OCI-LY7 (cell line): ENCODE measurements around the gene GPR137C. TPM values are rescaled to one million over a fixed set of nuclear protein-coding genes. Genes with fewer than 3 reads are reported as not detected.

Source experiments
- BruUV-seq: library from RNA; stranded (reverse); fragments of 400-500 nt; replicated peaks from 2 replicates; lab custom pipeline; 2021; lab: Mats Ljungman, UMichigan
- CTCF ChIA-PET: fragments of 300-600 bp; sonication (Branson Sonifier 250); formaldehyde crosslinking; loops from one replicate; lab custom pipeline; 2022; ENCODE audit warnings: antibody characterized with exemption; ENCODE audit not compliant: unreplicated experiment; lab: Charles Lee
- POLR2A ChIA-PET: fragments of 300-600 bp; sonication (Branson Sonifier 250); formaldehyde crosslinking; loops from one replicate; lab custom pipeline; 2022; ENCODE audit warnings: antibody characterized with exemption; lab: Charles Lee
- DNase-seq: peaks from one replicate; pipeline ENCODE4 v3.0.0-alpha.2; 2015; ENCODE audit warnings: low spot score
- H2AFZ ChIP-seq: fragments of 200-600 bp; sonication (generic), shearing (Covaris generic); 2 replicates; pipeline ENCODE4 v1.6.1; 2014; ENCODE audit warnings: mild to moderate bottlenecking, antibody characterized with exemption, low read length, moderate library complexity
- H3K27ac ChIP-seq: fragments of 200-600 bp; sonication (generic); 2 replicates; pipeline ENCODE4 v1.5.1; 2014; ENCODE audit warnings: mixed run types, low read depth, mild to moderate bottlenecking, moderate library complexity, low read length, inconsistent platforms; ENCODE audit not compliant: poor library complexity, severe bottlenecking
- H3K36me3 ChIP-seq: fragments of 200-600 bp; sonication (generic); 2 replicates; pipeline ENCODE4 v1.6.1; 2014; ENCODE audit warnings: mild to moderate bottlenecking, antibody characterized with exemption, low read length, moderate library complexity, mixed read lengths; ENCODE audit not compliant: insufficient read depth
- H3K4me1 ChIP-seq: fragments of 200-600 bp; sonication (generic); 2 replicates; pipeline ENCODE4 v1.5.1; 2014; ENCODE audit warnings: mild to moderate bottlenecking, low read length; ENCODE audit not compliant: insufficient read depth, poor library complexity, severe bottlenecking
- H3K4me2 ChIP-seq: fragments of 200-600 bp; sonication (generic); 2 replicates; pipeline ENCODE4 v1.6.1; 2014; ENCODE audit warnings: mild to moderate bottlenecking, low read length
- H3K4me3 ChIP-seq: fragments of 200-600 bp; sonication (generic); 2 replicates; pipeline ENCODE4 v1.5.1; 2014; ENCODE audit warnings: mild to moderate bottlenecking, low read depth, low read length; ENCODE audit not compliant: poor library complexity, severe bottlenecking
- H3K79me2 ChIP-seq: fragments of 200-600 bp; sonication (generic); 2 replicates; pipeline ENCODE4 v1.6.1; 2016; ENCODE audit warnings: low read depth, mild to moderate bottlenecking, low read length, moderate library complexity, mixed read lengths; ENCODE audit not compliant: insufficient read depth
- H3K9me2 ChIP-seq: fragments of 200-600 bp; sonication (generic); 2 replicates; pipeline ENCODE4 v1.6.1; 2016; ENCODE audit warnings: mild to moderate bottlenecking, low read length, mixed read lengths; ENCODE audit not compliant: insufficient read depth
- H3K9me3 ChIP-seq: fragments of 200-600 bp; sonication (generic); 2 replicates; pipeline ENCODE4 v1.6.1; 2014; ENCODE audit warnings: mild to moderate bottlenecking, mixed run types, low read length, mixed read lengths
- H4K20me1 ChIP-seq: fragments of 200-600 bp; sonication (generic); 2 replicates; pipeline ENCODE4 v1.6.1; 2014; ENCODE audit warnings: mild to moderate bottlenecking, antibody characterized with exemption, low read length, moderate library complexity, mixed read lengths; ENCODE audit not compliant: insufficient read depth
- EZH2phosphoT487 ChIP-seq: fragments of 200-600 bp; sonication (generic); IDR thresholded peaks from 2 replicates; pipeline ENCODE4 v1.6.1; 2018; ENCODE audit warnings: low read depth, borderline replicate concordance, mild to moderate bottlenecking, mixed run types, antibody characterized with exemption, low read length, moderate library complexity, mixed read lengths
- intact Hi-C: fragments of 100-400 bp; cut with micrococcal nuclease; formaldehyde crosslinking; loops from one replicate; pipeline ENCODE4 v1.10.0; 2022; ENCODE audit not compliant: unreplicated experiment
- total RNA-seq, 2 experiments: library from RNA; depleted of rRNA in 1 of 2; stranded (reverse); fragments of >200 nt in 1 of 2; shearing (Covaris generic) in 1 of 2; gene quantifications; 2 replicates each; pipeline ENCODE4 v1.2.3, GENCODE V29; 2014 to 2022
- TF ChIP-seq, protein P1 (sequence below): fragments of 200-600 bp; sonication (generic); conservative IDR thresholded peaks from 2 replicates; pipeline ENCODE4 v1.5.1; 2014; ENCODE audit warnings: mild to moderate bottlenecking, antibody characterized with exemption, low read length, moderate library complexity, mixed read lengths

The GPR137C gene
- total RNA-seq, 2 experiments from 2014 or later, result 1.1 to 3.9 TPM

DNA sequence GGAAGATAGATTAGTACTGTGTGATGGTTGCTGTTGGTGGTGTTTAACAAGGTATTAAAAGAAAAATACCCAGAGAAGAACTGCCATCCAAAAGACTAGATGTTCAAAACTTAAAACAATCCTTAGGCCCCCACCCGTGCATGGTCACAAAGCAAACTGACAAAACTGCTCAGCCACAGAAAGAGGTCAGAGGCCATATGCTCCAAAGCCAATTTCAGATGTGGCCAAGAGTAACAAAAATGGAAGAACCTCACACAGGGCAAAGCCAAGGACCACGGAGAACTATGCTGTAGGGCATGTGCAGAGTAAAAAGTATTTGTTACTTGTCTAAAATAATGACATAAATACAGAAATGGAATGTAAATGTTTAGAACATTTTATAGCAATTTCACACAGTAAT, 5.6 kb upstream of the GPR137C start:
- H3K9me2 ChIP-seq, result no peaks in the 10 kb centered on the region
- H2AFZ ChIP-seq, result peak overlapping the region; percentile 81; the same call in 1 of the 2 replicates
- peaks cover 88% of the 10 kb centered on the region for H3K79me2 ChIP-seq
- no peak for TF ChIP-seq EZH2phosphoT487
- TF ChIP-seq, protein P1, sequence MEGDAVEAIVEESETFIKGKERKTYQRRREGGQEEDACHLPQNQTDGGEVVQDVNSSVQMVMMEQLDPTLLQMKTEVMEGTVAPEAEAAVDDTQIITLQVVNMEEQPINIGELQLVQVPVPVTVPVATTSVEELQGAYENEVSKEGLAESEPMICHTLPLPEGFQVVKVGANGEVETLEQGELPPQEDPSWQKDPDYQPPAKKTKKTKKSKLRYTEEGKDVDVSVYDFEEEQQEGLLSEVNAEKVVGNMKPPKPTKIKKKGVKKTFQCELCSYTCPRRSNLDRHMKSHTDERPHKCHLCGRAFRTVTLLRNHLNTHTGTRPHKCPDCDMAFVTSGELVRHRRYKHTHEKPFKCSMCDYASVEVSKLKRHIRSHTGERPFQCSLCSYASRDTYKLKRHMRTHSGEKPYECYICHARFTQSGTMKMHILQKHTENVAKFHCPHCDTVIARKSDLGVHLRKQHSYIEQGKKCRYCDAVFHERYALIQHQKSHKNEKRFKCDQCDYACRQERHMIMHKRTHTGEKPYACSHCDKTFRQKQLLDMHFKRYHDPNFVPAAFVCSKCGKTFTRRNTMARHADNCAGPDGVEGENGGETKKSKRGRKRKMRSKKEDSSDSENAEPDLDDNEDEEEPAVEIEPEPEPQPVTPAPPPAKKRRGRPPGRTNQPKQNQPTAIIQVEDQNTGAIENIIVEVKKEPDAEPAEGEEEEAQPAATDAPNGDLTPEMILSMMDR, result no peak
- intact Hi-C loops, result loop anchor here (5.0 kb wide), 1 partner anchor 895 kb away; the partner anchor contains the start of gene FRMD6
- POLR2A ChIA-PET, result interaction anchor here (0.5 to 1.7 kb wide), 5 partner anchors 8 to 519 kb away, joined by 3 to 12 read pairs (median 4); no protein-coding TSS in a partner anchor
- H3K27ac ChIP-seq, result peak overlapping the region; percentile 84
- H3K4me1 ChIP-seq, result peaks cover 58% of the 10 kb centered on the region
- H3K4me3 ChIP-seq, result peak overlapping the region; percentile 55
- CTCF ChIA-PET, result interaction anchor here (1.3 kb wide), 1 partner anchor 11 kb away, joined by 3 read pairs; no protein-coding TSS in a partner anchor
- H3K9me3 ChIP-seq, result no peaks in the 10 kb centered on the region; the same call in 1 of the 2 replicates
- peak; percentile 21 for DNase-seq
- H3K36me3 ChIP-seq, result peaks cover 38% of the 10 kb centered on the region
- peak overlapping the region; percentile 76 for H3K4me2 ChIP-seq
- H4K20me1 ChIP-seq, result 0 out of 2 replicates have a peak, but pooled peaks cover 6% of the 10 kb centered on the region
- BruUV-seq, result no TSS peak

DNA sequence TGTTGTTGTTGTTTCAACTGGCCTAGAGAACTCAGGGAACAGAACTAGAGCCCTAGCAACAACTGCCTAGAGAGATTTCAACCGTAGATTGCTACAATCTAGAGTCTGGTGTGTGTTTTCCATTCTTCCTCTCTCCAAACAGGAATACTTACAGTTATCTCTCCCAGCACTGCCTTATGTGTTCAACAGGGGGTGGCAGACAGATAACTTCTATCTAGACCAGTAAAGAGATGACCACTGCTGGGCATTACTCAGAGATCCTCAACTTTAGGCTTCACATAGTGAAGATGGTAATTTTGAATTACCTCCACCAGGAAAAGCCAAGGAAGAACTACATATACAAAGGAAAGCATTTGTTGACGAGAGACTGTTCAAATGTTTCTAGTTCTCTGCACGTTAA, 5.1 kb upstream of the GPR137C start:
- H2AFZ ChIP-seq, result no peak overlapping the region
- no TSS peak for BruUV-seq
- H3K4me2 ChIP-seq, result peak overlapping the region; percentile 76
- no peaks in the 10 kb centered on the region; the same call in 1 of the 2 replicates for H3K9me3 ChIP-seq
- CTCF ChIA-PET, result no interaction called here
- TF ChIP-seq, protein P1, result 0 out of 2 replicates have a peak, but pooled peaks have one; percentile 21
- TF ChIP-seq EZH2phosphoT487, result no peak
- intact Hi-C loops, result loop anchor here (5.0 kb wide), 1 partner anchor 895 kb away; the partner anchor contains the start of gene FRMD6
- peak overlapping the region; percentile 84 for H3K27ac ChIP-seq
- peak overlapping the region; percentile 55 for H3K4me3 ChIP-seq
- DNase-seq, result no peak
- no peaks in the 10 kb centered on the region for H3K9me2 ChIP-seq
- 0 out of 2 replicates have a peak, but pooled peaks cover 6% of the 10 kb centered on the region for H4K20me1 ChIP-seq
- POLR2A ChIA-PET, result no interaction called here
- H3K36me3 ChIP-seq, result peaks cover 33% of the 10 kb centered on the region
- peaks cover 89% of the 10 kb centered on the region for H3K79me2 ChIP-seq
- H3K4me1 ChIP-seq, result peaks cover 58% of the 10 kb centered on the region

DNA sequence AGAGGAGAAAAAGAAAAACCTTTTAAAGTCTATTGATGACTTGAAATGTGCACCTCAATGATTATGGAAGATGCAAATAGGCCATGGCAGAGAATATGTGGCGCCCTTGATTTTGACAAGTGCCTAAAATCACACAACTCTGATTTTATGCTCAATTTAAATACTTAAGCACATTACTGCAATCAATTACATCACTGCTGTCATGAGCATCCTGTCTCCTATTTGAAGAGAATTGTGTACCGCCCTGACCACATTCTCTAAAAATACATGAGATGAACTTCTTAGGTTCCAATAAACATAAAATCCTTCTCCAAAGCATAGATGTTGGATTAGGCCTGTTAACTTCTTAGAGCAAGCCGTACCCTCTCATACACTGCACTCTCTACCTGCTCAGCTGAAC, 2.0 kb upstream of the GPR137C start:
- peak overlapping the region; percentile 83 for H3K4me2 ChIP-seq

More for the DNA sequence above, 2.0 kb upstream of the GPR137C start:
- Histone ChIP-seq H3K27ac (peak overlapping the region; percentile 84), H4K20me1 (0 out of 2 replicates have a peak, but pooled peaks cover 6% of the 10 kb centered on the region), H3K9me3 (no peaks in the 10 kb centered on the region; the same call in 1 of the 2 replicates), H3K4me3 (peak overlapping the region; percentile 99), H3K4me1 (peaks cover 58% of the 10 kb centered on the region), H3K79me2 (peaks cover 64% of the 10 kb centered on the region), H3K9me2 (no peaks in the 10 kb centered on the region), H2AFZ (peak overlapping the region; percentile 47; the same call in 1 of the 2 replicates), H3K36me3 (peaks cover 20% of the 10 kb centered on the region)
- TF ChIP-seq EZH2phosphoT487, result no peak
- TF ChIP-seq, protein P1, result no peak
- CTCF ChIA-PET, result no interaction called here
- no TSS peak for BruUV-seq
- DNase-seq, result peak; percentile 22
- intact Hi-C loops, result loop anchor here (2.0 to 5.0 kb wide), 4 partner anchors 182 to 1308 kb away; partner anchors contain the start of genes STYX and TMX1
- POLR2A ChIA-PET, result interaction anchor here (0.5 to 1.7 kb wide), 6 partner anchors 11 to 291 kb away, joined by 3 to 5 read pairs (median 4); no protein-coding TSS in a partner anchor
